H1 (cell line): ENCODE data around the gene MACROD2. TPM values are rescaled to one million over a fixed set of nuclear protein-coding genes. Genes with fewer than 3 reads are reported as not detected.

Experiments
- CTCF ChIA-PET: fragments of 300-600 bp; sonication (Branson Sonifier 250); formaldehyde crosslinking; loops from one replicate; lab custom pipeline; 2021; ENCODE audit not compliant: partially characterized antibody; lab: Charles Lee
- POLR2A ChIA-PET: fragments of 300-600 bp; sonication (Branson Sonifier 250); formaldehyde crosslinking; loops from one replicate; lab custom pipeline; 2021; ENCODE audit warnings: inconsistent platforms; ENCODE audit not compliant: partially characterized antibody; lab: Charles Lee
- DNase-seq, 2 experiments: peaks; one replicate each; pipeline versions ENCODE4 v3.0.0 to v3.0.0-alpha.2; 2010 to 2022; ENCODE audit warnings: low spot score in 2 of 2, low read depth in 1 of 2, mixed read lengths in 1 of 2
- FAIRE-seq: peaks from 2 replicates; lab custom pipeline; 2011; peaks lifted over from hg19 to GRCh38; lab: Jason Lieb, UNC
- H2AFZ ChIP-seq: 2 replicates; pipeline ENCODE4 v1.8.1; 2012; ENCODE audit warnings: low read length, inconsistent platforms
- H2AK5ac ChIP-seq: 2 replicates; pipeline ENCODE4 v1.6.1; 2013; ENCODE audit warnings: low read depth, low read length
- H2BK120ac ChIP-seq: replicated peaks from 2 replicates; pipeline ENCODE3; 2013; ENCODE audit warnings: low read depth, low read length, inconsistent platforms
- H2BK12ac ChIP-seq: 2 replicates; pipeline ENCODE4 v1.6.1; 2013; ENCODE audit warnings: low read depth, low read length
- H2BK15ac ChIP-seq: 2 replicates; pipeline ENCODE4 v1.6.1; 2013; ENCODE audit warnings: low read length
- H2BK20ac ChIP-seq: 2 replicates; pipeline ENCODE4 v1.6.1; 2013; ENCODE audit warnings: low read length
- H2BK5ac ChIP-seq: 2 replicates; pipeline ENCODE4 v1.6.1; 2013; ENCODE audit warnings: low read depth, low read length
- H3K14ac ChIP-seq: 2 replicates; pipeline ENCODE4 v1.6.1; 2013; ENCODE audit warnings: inconsistent platforms; ENCODE audit not compliant: insufficient read length
- H3K18ac ChIP-seq: 2 replicates; pipeline ENCODE4 v1.6.1; 2013; ENCODE audit warnings: low read length; ENCODE audit errors: extremely low read depth
- H3K23ac ChIP-seq: 2 replicates; pipeline ENCODE4 v1.6.1; 2013; ENCODE audit warnings: inconsistent platforms; ENCODE audit not compliant: insufficient read length
- H3K23me2 ChIP-seq: 2 replicates; pipeline ENCODE4 v1.6.1; 2013; ENCODE audit warnings: low read depth, low read length
- H3K27ac ChIP-seq: 2 replicates; pipeline ENCODE4 v1.6.1; 2011; ENCODE audit warnings: low read depth, low read length, inconsistent platforms
- H3K27me3 ChIP-seq, 4 experiments: replicated peaks in 1 of 4; 1 replicate in 1 of 4; 2 replicates in 3 of 4; pipeline versions ENCODE4 v1.6.1 to v1.8.1; 2011 to 2013; ENCODE audit warnings: low read length in 3 of 4, mild to moderate bottlenecking in 3 of 4, inconsistent platforms in 2 of 4, mixed read lengths in 2 of 4, moderate library complexity in 1 of 4; ENCODE audit not compliant: control insufficient read depth in 3 of 4, insufficient read depth in 3 of 4; ENCODE audit errors: extremely low read depth in 1 of 4
- H3K36me3 ChIP-seq, 4 experiments: 2 replicates each; pipeline versions ENCODE4 v1.6.1 to v1.8.1; 2011 to 2013; ENCODE audit warnings: mild to moderate bottlenecking in 4 of 4, low read length in 3 of 4, moderate library complexity in 2 of 4, control low read depth in 1 of 4, inconsistent platforms in 1 of 4; ENCODE audit not compliant: insufficient read depth in 4 of 4, control insufficient read depth in 2 of 4
- H3K4ac ChIP-seq: replicated peaks from 2 replicates; pipeline ENCODE3; 2013; ENCODE audit warnings: low read length, low read depth, mixed read lengths, inconsistent platforms; ENCODE audit not compliant: insufficient read length
- H3K4me1 ChIP-seq, 4 experiments: replicated peaks in 1 of 4; 1 replicate in 1 of 4; 2 replicates in 3 of 4; pipeline versions ENCODE4 v1.6.1 to v1.8.1; 2011 to 2013; ENCODE audit warnings: low read length in 3 of 4, inconsistent platforms in 2 of 4, mixed read lengths in 1 of 4; ENCODE audit not compliant: insufficient read depth in 4 of 4, control insufficient read depth in 3 of 4
- H3K4me2 ChIP-seq, 2 experiments: 2 replicates each; pipeline versions ENCODE4 v1.6.1 to v1.8.1; 2011 to 2013; ENCODE audit warnings: low read depth in 2 of 2, low read length in 2 of 2, control low read depth in 1 of 2, inconsistent platforms in 1 of 2, mild to moderate bottlenecking in 1 of 2; ENCODE audit not compliant: insufficient read depth in 1 of 2
- H3K4me3 ChIP-seq, 4 experiments: fragments of 200-600, 300-600 bp in 1 of 4; sonication (generic), shearing (Covaris generic), sonication (Bioruptor Twin) in 1 of 4; 2 replicates each; pipeline versions ENCODE4 v1.5.1 to v1.8.1; 2011 to 2016; ENCODE audit warnings: low read length in 4 of 4, low read depth in 3 of 4, control low read depth in 2 of 4, inconsistent platforms in 2 of 4, mild to moderate bottlenecking in 2 of 4, mixed read lengths in 1 of 4, moderate library complexity in 1 of 4; ENCODE audit not compliant: insufficient read depth in 2 of 4; ENCODE audit errors: extremely low read depth in 1 of 4
- H3K56ac ChIP-seq: replicated peaks from 2 replicates; pipeline ENCODE3; 2013; ENCODE audit warnings: low read depth, mild to moderate bottlenecking, mixed read lengths, low read length, inconsistent platforms; ENCODE audit not compliant: insufficient read length
- H3K79me1 ChIP-seq: 2 replicates; pipeline ENCODE4 v1.6.1; 2013; ENCODE audit warnings: low read depth, low read length, control low read depth
- H3K79me2 ChIP-seq, 2 experiments: 2 replicates each; pipeline versions ENCODE4 v1.6.1 to v1.8.1; 2012 to 2013; ENCODE audit warnings: low read length in 2 of 2, mild to moderate bottlenecking in 2 of 2, inconsistent platforms in 1 of 2; ENCODE audit not compliant: insufficient read depth in 2 of 2, control insufficient read depth in 1 of 2
- H3K9ac ChIP-seq, 4 experiments: replicated peaks in 1 of 4; 1 replicate in 1 of 4; 2 replicates in 3 of 4; pipeline versions ENCODE4 v1.6.1 to v1.8.1; 2011 to 2013; ENCODE audit warnings: low read depth in 3 of 4, low read length in 3 of 4, control low read depth in 2 of 4, mild to moderate bottlenecking in 2 of 4, moderate library complexity in 2 of 4, inconsistent platforms in 1 of 4; ENCODE audit errors: extremely low read depth in 1 of 4
- H3K9me3 ChIP-seq, 2 experiments: 2 replicates each; pipeline versions ENCODE4 v1.6.1 to v1.8.1; 2012 to 2013; ENCODE audit warnings: mild to moderate bottlenecking in 2 of 2, moderate library complexity in 2 of 2, control low read depth in 1 of 2, inconsistent platforms in 1 of 2, low read depth in 1 of 2, low read length in 1 of 2, mixed read lengths in 1 of 2; ENCODE audit not compliant: insufficient read depth in 2 of 2
- H4K20me1 ChIP-seq, 2 experiments: replicated peaks in 1 of 2; 2 replicates each; pipeline versions ENCODE3 to v1.8.1; 2011 to 2013; ENCODE audit warnings: inconsistent platforms in 2 of 2, low read length in 2 of 2, mild to moderate bottlenecking in 1 of 2; ENCODE audit not compliant: insufficient read depth in 2 of 2, control insufficient read depth in 1 of 2
- H4K5ac ChIP-seq: 2 replicates; pipeline ENCODE4 v1.6.1; 2013; ENCODE audit warnings: low read length, low read depth, mixed read lengths, inconsistent platforms; ENCODE audit not compliant: insufficient read length
- H4K8ac ChIP-seq: 2 replicates; pipeline ENCODE4 v1.8.0; 2013; ENCODE audit warnings: mild to moderate bottlenecking, moderate library complexity, low read length, inconsistent platforms; ENCODE audit not compliant: insufficient read depth; ENCODE audit errors: extremely low read depth
- H4K91ac ChIP-seq: replicated peaks from 2 replicates; pipeline ENCODE3; 2013; ENCODE audit warnings: low read length, mixed read lengths, inconsistent platforms; ENCODE audit not compliant: insufficient read length
- ASH2L ChIP-seq: fragments of 200-600, 300-600 bp; sonication (generic); IDR thresholded peaks from one replicate; pipeline ENCODE4 v1.7.1; 2017; ENCODE audit warnings: low read length
- CEBPB ChIP-seq: IDR thresholded peaks from 2 replicates; pipeline ENCODE4 v1.6.1; 2012; ENCODE audit warnings: low read depth, low read length
- EGR1 ChIP-seq: IDR thresholded peaks from 2 replicates; pipeline ENCODE4 v1.6.1; 2011; ENCODE audit warnings: low read depth, low read length, borderline replicate concordance
- KDM4A ChIP-seq: IDR thresholded peaks from one replicate; pipeline ENCODE4 v1.7.1; 2012; ENCODE audit warnings: low read depth, mild to moderate bottlenecking, moderate library complexity, low read length, inconsistent platforms; ENCODE audit not compliant: severe bottlenecking
- YY1 ChIP-seq: IDR thresholded peaks from 2 replicates; pipeline ENCODE4 v1.6.1; 2011; ENCODE audit warnings: low read depth, mild to moderate bottlenecking, low read length
- WGBS, 2 experiments: shearing (Covaris generic) in 1 of 2; methylation state at CpG; one replicate each; pipeline versions ENCODE4 v1.1.6 to v1.1.7; 2013 to 2015; ENCODE audit warnings: low lambda C conversion rate in 2 of 2, mixed read lengths in 2 of 2, inconsistent platforms in 1 of 2, low coverage in 1 of 2, missing lambda C conversion rate in 1 of 2; ENCODE audit not compliant: insufficient replicate concordance in 2 of 2, insufficient coverage in 1 of 2, insufficient read length in 1 of 2; ENCODE audit errors: extremely low coverage in 1 of 2, missing lambda C conversion rate in 1 of 2; 5-methylcytosine and 5-hydroxymethylcytosine counted together
- polyA plus RNA-seq, 7 experiments: library from polyadenylated mRNA; depleted of rRNA in 3 of 7; stranded (reverse) in 5 of 7; unstranded in 2 of 7; fragments of >200 nt in 5 of 7; fragments of 200-250 nt in 2 of 7; gene quantifications; 1 replicate in 5 of 7; 2 replicates in 1 of 7; 4 replicates in 1 of 7; pipeline versions ENCODE4 v1.2.1 to v1.2.3, GENCODE V29; 2011 to 2013; ENCODE audit warnings: missing spikeins in 2 of 7, mixed read lengths in 2 of 7
- total RNA-seq: library from RNA; stranded (reverse); fragmentation: NEBNext Ultra II Directional; extraction: Animal tissue kit (Norgen Biotek cat#: 25700); gene quantifications from 2 replicates; pipeline ENCODE4 v1.2.1, GENCODE V29; 2021
- TF ChIP-seq, protein P1 (sequence below): IDR thresholded peaks from 2 replicates; pipeline ENCODE4 v1.6.1; 2011; ENCODE audit warnings: low read length, improper control_type of control experiment
- TF ChIP-seq, protein P2 (sequence below): IDR thresholded peaks from 2 replicates; pipeline ENCODE4 v1.6.1; 2012; ENCODE audit warnings: low read length, inconsistent platforms

The MACROD2 gene
- total and polyA plus RNA-seq, 2 of the 8 experiments (the other 6 are each of a cell fraction or from before 2014, with no cell fraction given), result 0.70 to 3.9 TPM

DNA sequence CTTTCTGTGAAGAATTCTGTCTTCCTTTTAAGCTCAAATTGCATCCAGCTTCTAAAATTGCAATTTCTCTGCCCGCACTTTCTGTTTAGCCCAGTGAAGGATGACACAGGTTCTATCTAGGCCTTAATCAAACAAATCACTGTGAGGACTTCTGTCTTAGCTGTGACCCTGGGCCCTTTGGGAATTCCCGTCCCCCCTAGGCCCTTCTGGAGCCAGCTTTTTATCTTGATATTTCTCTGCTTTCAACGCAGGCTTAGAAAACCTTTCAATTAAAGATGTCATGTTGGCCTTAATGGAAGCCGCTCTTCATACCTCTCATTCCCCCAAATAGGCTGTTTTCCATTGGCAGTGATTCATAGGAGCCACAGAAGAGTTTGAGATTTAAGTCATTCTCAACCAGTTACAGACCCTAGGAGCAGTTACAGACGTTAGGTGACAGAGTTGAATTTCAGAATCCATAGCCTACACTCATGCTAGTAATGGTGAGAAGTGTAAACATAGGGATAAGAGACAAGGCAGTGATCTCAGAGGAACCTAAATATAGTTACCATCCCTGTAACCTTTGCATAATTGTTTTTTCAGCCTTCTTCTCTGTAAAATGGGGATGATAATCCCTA is 416.9 kb downstream of the MACROD2 start:
- no peaks in the 10 kb centered on the region for H3K79me2 ChIP-seq
- POLR2A ChIA-PET, result no interaction called here
- no peak overlapping the region for H3K4ac ChIP-seq
- no peak overlapping the region for H4K8ac ChIP-seq
- no peak for FAIRE-seq
- H2AFZ ChIP-seq, result no peak overlapping the region
- no peak overlapping the region for H3K4me2 ChIP-seq
- no peaks in the 10 kb centered on the region for H4K20me1 ChIP-seq
- no peaks in the 10 kb centered on the region for H3K23me2 ChIP-seq
- 90% methylated on average over 5 of the region's 5 CpGs; no CpG with 5 or more reads in 1 of the 2 experiments for WGBS, 2 experiments
- no peak overlapping the region for H2BK15ac ChIP-seq
- no peak overlapping the region for H3K27ac ChIP-seq
- H2AK5ac ChIP-seq, result no peak overlapping the region
- H3K4me3 ChIP-seq, result no peak overlapping the region
- no peak overlapping the region for H2BK120ac ChIP-seq
- H4K91ac ChIP-seq, result no peak overlapping the region
- no peaks in the 10 kb centered on the region for H3K79me1 ChIP-seq
- no peak overlapping the region for H3K14ac ChIP-seq
- no peaks in the 10 kb centered on the region for H3K9me3 ChIP-seq
- no peak overlapping the region for H3K23ac ChIP-seq
- H2BK20ac ChIP-seq, result no peak overlapping the region
- no peak overlapping the region for H2BK5ac ChIP-seq
- H3K9ac ChIP-seq, result no peak overlapping the region
- H4K5ac ChIP-seq, result no peak overlapping the region
- peaks cover 0 to 8% (median 3%) of the 10 kb centered on the region in 4 experiments; a peak in 3 of 7 replicates for H3K4me1 ChIP-seq
- H2BK12ac ChIP-seq, result no peak overlapping the region
- no peaks in the 10 kb centered on the region for H3K36me3 ChIP-seq
- H3K27me3 ChIP-seq, result no peaks in the 10 kb centered on the region
- H3K18ac ChIP-seq, result no peak overlapping the region
- CTCF ChIA-PET, result interaction anchor here (0.7 kb wide), 1 partner anchor 10 kb away, joined by 3 read pairs; no protein-coding TSS in a partner anchor
- no peak for DNase-seq
- H3K56ac ChIP-seq, result no peak overlapping the region
- TF ChIP-seq, protein P1, sequence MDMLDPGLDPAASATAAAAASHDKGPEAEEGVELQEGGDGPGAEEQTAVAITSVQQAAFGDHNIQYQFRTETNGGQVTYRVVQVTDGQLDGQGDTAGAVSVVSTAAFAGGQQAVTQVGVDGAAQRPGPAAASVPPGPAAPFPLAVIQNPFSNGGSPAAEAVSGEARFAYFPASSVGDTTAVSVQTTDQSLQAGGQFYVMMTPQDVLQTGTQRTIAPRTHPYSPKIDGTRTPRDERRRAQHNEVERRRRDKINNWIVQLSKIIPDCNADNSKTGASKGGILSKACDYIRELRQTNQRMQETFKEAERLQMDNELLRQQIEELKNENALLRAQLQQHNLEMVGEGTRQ, result no peak
- TF ChIP-seq, protein P2, sequence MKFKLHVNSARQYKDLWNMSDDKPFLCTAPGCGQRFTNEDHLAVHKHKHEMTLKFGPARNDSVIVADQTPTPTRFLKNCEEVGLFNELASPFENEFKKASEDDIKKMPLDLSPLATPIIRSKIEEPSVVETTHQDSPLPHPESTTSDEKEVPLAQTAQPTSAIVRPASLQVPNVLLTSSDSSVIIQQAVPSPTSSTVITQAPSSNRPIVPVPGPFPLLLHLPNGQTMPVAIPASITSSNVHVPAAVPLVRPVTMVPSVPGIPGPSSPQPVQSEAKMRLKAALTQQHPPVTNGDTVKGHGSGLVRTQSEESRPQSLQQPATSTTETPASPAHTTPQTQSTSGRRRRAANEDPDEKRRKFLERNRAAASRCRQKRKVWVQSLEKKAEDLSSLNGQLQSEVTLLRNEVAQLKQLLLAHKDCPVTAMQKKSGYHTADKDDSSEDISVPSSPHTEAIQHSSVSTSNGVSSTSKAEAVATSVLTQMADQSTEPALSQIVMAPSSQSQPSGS, result no peak
- no peak for TF ChIP-seq KDM4A
- no peak for TF ChIP-seq ASH2L
- no peak for TF ChIP-seq EGR1
- no peak for TF ChIP-seq YY1
- TF ChIP-seq CEBPB, result no peak
